ENCODE results near the gene RNF187.

The RNF187 gene

GRCh38 chr1:228487336-228488124 lies at the start of gene RNF187:
Gene RNF187 (plus strand): TSS chr1:228487382.
- DNase-seq: no peak

GRCh38 chr1:228437424-228437962 lies 49.7 kb upstream of the RNF187 start:
- no peak for DNase-seq

GRCh38 chr1:228438266-228438665 lies 48.9 kb upstream of the RNF187 start:
- no peak for DNase-seq

- DNase-seq: no peak
Observed at GRCh38 chr1:228440761-228441500, 46.3 kb upstream of the RNF187 start.

- no peak for DNase-seq
Observed at GRCh38 chr1:228443395-228443794, 43.8 kb upstream of the RNF187 start.

GRCh38 chr1:228445490-228445842 lies 41.7 kb upstream of the RNF187 start:
- no peak for DNase-seq

- peak; percentile 33 for DNase-seq
Observed at GRCh38 chr1:228445843-228446650, 41.1 kb upstream of the RNF187 start.

- DNase-seq: no peak
Observed at GRCh38 chr1:228446852-228447251, 40.3 kb upstream of the RNF187 start.

- no peak for DNase-seq
Observed at GRCh38 chr1:228448372-228448771, 38.8 kb upstream of the RNF187 start.

- no peak for DNase-seq
Observed at GRCh38 chr1:228450200-228450599, 37.0 kb upstream of the RNF187 start.

GRCh38 chr1:228452194-228453021 lies 34.8 kb upstream of the RNF187 start:
- DNase-seq: no peak

- DNase-seq: no peak
Observed at GRCh38 chr1:228453022-228453560, 34.1 kb upstream of the RNF187 start.

GRCh38 chr1:228453614-228454013 lies 33.6 kb upstream of the RNF187 start:
- DNase-seq: no peak

GRCh38 chr1:228454238-228454637 lies 32.9 kb upstream of the RNF187 start:
- no peak for DNase-seq

- no peak for DNase-seq
Observed at GRCh38 chr1:228455715-228456114, 31.5 kb upstream of the RNF187 start.

GRCh38 chr1:228456252-228457016 lies 30.7 kb upstream of the RNF187 start:
- no peak for DNase-seq

GRCh38 chr1:228457017-228457395 lies 30.2 kb upstream of the RNF187 start:
- no peak for DNase-seq

GRCh38 chr1:228457396-228458176 lies 29.6 kb upstream of the RNF187 start:
- DNase-seq: peak; percentile 97

GRCh38 chr1:228459091-228459993 lies 27.8 kb upstream of the RNF187 start:
- peak; percentile 64 for DNase-seq

Data from CD4-positive, alpha-beta T cell treated with Interleukin-12 subunit alpha and Interleukin-12 subunit beta, for 1 hour (primary cell).